OCI-M2 (cell line): Measurements from ENCODE around the gene PAAF1.
"Not testable (repeated sequence)": the region's sequence is repeated elsewhere in the genome, so short reads cannot be mapped to it uniquely, and the experiment has no call there.

Experiments
- DNase-seq: peaks from one replicate; lab custom pipeline; 2025; ENCODE audit not compliant: unreplicated experiment; lab: John Stamatoyannopoulos, UW

The PAAF1 gene

DNA sequence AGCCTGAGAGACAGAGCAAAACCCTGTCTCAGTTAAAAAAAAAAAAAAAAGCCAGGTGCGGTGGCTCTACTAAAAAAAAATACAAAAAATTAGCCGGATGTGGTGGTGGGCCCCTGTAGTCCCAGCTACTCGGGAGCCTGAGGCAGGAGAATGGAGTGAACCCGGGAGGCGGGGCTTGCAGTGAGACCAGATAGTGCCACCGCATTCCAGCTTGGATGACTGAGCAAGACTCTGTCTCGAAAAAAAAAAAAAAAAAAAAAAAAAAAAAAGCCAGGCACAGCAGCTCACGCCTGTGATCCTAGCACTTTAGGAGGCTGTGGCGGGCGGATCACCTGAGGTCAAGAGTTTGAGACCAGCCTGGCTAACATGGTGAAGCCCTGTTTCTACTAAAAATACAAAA, 3.6 kb downstream of the PAAF1 start:
- not testable (repeated sequence) for DNase-seq

DNA sequence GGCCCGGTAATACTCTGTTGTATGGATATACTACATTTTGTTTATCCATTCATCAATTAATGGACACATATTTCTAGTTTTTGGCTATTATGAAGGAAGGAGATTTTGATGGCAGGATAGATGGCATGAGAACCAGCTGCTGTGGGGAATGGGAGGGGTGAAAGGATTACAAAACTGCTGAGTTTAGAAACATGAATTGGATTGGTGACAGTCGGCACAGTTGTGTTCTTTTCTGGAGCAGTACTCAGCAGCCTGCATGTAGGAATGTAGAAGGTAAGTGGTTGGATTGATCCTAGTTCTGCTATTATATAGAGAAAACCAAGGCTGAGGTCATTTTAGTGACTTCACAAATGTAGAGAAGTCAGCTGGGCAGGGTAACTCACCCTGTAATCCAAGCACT, 7.1 kb downstream of the PAAF1 start:
- DNase-seq = no peak

DNA sequence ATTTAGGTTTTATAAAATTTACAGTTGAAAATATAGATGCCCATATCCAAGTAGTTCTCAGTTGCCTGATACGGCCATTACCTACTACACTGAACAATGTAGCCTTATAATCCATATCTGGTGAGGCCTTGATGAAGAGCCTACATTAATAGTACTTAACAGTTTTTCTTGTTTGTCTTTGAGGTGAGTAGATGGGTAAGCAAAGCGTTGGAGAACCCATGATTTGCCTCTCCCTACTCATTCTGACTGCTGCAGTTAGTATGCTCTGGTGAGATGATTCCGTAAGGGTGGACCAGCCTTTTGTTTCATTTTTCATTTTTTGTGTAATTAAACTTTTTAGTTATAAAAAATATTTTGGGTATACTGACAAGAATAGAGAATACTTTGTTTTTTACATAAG, 11.4 kb downstream of the PAAF1 start:
- DNase-seq = no peak

DNA sequence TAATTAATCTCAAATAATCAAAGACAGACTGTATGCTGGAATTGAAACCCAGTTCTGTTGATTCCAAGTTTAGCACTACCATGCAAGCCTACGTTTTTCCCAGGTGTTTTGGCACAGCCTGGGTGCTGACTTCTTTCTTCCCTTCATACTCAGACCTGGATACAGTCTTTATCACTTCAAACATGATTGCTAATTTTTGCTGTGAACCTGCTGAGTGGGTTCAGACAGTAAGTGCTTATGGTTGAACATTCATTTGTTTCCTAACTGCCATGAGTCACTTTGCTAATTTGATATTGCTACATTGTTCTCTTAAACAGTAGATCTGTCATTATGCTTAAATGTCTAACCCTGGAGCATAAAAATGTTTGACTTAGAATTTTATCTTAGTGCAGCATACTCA, 12.2 kb downstream of the PAAF1 start:
- no peak for DNase-seq

DNA sequence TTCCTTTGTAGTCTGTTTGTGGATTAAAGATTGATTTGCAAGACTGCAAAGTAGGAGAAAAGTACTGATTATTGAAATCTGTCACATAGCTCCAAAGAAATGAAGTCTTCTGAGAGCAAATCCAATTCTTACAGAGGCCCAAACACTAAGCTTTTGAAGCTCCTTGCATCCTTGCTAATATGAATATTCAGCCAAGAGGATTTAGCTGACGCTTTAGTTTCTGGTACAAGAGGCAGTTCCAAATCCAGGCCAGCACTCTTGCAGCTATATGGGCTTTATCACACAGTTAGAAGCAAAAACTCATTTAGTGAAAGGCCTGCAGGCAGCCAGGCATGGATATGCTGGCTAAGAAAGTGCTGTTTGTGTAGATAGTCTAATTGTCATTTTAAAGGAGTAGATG, 12.7 kb downstream of the PAAF1 start:
- DNase-seq = no peak

DNA sequence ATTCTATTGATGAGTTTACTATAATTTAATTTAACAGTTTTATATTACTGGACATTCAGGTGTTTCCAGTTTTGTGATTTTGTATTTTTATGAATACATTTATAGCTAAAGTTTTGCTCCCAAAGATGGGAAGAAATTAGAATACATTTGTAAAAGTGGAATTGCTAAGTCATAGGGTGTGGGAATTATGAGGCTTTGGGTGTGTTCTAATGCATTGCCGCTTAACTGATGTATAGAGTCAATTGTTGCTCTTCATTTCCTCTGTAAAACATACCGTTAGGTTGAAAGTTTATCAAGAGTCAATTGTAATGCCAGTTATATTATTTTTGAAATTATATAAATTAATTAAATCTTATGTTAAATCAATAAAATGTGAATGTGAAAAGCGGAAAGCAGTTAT, 16.2 kb downstream of the PAAF1 start:
- DNase-seq = no peak

DNA sequence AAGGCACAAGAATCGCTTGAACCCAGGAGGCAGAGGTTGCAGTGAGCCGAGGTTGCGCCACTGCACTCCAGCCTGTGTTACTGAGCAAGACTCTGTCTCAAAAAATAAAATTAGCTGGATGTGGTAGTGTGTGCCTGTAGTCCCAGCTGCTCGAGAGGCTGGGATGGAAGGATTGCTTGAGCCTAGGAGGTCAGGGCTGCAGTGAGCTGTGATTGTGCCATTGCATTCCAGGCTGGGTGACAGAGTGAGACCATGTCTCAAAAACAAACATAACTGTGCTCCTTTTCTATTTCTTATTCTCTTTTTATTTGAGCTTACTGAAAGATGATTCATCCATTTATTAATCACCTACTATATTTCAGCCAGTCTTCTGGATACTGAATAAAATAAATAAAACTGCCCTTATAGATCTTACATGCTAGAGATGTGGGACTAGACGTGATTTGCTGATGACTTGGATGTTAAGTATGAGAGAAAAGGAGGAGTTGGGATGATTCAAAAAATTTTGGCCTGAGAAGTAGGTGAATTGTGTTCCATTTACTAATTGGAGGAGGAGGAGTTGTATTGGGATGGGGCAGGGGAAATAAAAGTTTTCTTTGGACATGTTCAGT, 18.0 kb downstream of the PAAF1 start:
- no peak for DNase-seq

DNA sequence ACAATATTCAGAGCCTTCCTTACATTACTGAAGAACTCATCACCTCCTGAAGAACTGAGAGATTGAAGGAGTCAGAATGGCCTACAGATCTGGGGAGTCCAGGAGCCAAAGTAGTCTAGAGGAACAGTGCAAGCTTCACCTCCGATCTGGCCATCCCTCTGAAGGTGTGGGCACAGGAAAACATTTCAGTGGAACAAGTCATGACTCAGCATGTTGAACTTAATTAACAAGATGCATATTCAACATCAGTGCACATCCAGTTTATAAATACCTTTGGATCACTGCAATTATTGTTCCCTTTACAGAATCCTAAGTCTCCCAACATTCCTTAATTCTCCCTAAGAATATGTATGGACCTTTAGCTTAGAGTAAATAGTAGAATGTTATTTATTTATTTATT, 25.5 kb downstream of the PAAF1 start:
- no peak for DNase-seq

DNA sequence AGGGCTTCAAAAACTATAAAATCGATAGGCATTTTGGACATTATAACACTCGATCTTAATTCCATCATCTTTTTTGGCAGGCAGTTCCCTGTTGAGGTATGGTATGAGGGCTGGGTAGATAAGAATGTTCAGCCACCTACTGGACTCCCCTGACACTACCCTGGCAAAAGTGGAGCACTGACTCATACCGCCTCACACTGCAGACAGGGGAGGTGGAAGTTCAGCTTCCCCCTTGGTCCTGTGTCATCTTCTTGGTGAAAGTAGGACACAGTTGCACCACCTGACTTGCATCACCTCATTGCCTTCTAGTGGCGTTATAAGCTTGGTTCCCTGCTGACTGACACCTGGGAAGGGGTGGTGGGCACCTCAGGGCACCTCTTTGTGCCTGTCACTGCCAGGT, 30.4 kb downstream of the PAAF1 start:
- DNase-seq = no peak

DNA sequence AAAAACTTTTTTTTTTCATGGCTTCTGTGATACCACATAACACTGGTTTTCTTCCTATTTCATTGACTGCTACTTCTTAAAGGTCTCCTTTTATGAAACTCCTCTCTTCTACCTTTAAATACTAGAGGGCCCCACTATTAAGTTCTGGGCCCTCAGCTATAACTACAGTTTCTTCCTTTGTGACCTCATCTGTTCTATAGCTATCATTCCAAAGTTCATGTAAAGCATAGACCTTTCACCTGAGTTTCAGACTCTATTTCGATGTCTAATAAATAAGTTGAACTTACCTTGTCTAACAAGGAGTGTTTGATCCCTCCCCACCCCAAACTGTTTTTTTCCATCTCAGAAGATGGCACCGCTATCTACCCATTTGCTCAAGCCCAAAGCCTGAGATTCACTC, 35.2 kb downstream of the PAAF1 start:
- no peak for DNase-seq

DNA sequence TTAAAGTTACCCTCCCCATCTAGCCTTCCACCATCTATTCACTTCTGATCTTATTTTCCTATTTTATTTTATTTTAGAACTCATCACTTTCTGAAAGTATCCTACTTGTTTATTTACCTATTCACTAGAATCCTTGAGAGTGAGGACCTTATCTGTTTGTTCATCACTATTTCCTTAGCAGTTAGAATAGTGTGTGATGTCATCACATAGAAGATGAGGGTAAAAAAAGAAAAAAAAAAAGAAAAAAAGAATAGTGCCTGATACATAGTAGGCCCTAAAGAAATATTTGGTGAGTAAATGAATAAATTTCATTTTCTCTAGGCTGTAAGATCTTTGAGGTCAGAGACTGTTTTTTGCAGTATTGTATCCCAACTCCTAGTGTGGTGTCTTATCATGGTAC, 36.7 kb downstream of the PAAF1 start:
- DNase-seq = no peak

DNA sequence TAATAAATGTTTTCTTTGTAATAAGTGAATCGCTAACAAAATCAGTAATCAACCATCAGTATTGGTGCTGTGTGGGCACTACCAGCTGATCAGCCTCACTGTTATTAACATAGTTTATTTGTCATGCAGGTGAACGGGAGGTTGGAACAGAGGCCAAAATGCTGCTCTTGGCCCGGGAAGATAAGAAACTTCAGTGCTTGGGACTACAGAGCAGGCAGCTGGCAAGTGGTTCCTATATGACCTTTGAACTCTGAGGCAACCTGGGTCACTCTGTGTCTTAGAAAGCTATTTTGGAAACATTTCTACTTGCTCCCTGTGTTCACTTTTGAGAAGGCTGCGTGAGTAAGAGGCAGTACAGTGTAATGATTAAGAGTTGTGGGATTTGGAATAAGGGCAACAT, 37.5 kb downstream of the PAAF1 start:
- no peak for DNase-seq

DNA sequence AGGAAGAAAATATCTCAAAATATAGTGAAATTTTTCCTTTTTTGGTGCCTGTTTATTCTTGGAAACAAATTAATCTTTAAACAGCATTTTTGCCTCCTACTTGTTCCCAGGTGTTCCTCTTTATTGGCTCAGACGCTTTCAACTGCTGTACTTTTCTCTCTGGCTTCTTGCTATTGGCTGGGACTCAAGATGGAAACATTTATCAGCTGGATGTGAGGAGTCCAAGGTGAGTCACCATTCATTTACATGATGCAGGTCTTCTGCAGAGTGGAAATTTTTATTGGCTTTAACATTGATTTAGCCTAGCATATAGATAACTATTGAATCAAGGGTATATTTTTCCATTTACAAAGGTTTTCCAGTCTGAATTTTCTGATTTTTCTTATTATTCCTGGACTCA, 39.6 kb downstream of the PAAF1 start:
- no peak for DNase-seq

DNA sequence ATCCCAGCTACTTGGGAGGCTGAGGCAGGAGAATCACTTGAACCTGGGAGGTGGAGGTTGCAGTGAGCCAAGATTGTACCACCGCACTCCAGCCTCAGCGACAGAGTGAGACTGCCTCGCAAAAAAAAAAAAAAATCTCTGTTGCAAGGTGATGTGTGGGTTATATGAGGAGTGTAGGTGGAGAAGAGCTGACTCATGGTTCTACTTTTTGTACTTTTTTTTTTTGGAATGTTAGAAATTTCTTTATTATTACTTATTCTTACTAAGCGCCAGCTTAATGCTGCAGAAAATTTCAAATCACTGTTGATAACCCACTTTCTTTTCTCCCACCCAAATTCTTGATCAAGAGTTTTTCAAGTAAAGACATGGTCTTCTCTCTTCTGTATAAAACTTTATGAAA, 44.4 kb downstream of the PAAF1 start:
- DNase-seq = no peak

DNA sequence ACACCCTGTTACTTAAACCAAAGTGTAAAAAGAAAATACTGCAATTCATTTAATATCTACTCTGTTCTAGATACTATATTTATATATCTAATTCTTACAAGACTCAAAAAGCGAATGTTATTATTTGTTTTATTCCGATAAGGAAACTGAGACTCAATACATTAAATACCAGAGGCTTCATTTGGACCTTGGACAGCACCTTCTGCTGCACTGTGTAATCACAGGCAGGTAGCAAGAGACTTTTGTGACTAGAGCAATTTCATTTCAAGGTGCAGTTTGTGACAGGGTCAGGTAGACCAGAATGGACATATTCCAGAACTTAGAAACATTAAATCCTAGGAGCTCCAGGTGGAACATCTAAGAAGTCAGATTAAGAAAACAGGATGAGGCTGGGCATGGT, 52.6 kb downstream of the PAAF1 start:
- DNase-seq = no peak

DNA sequence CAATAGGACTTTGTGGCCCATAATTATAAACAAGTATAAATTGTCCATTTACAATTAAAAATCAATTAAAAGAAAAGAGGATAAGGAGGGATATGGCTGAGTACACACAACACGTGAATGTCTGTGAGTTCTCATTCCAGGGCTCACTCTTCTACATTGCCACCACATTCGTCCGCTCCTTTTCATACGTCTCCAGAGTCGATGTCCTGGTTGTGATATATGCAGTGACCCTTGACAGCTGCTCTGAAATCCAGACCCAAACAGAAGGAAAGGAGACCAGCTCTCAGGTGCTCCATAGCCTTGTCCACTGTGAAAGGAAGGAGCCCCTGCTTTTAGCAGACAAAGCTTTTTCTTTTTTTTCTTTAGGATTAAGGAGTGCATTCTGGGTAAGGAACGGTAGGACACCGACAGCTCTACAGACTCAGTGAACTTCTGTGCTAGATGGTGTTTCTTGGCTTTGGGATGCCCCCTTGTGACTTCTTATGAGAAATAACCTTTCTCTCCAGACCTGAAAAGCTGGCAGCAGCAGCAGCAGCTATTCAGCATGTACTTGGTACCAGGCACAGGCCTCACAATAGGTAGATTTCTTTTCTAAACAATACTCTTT, 54.3 kb downstream of the PAAF1 start:
- DNase-seq = no peak

DNA sequence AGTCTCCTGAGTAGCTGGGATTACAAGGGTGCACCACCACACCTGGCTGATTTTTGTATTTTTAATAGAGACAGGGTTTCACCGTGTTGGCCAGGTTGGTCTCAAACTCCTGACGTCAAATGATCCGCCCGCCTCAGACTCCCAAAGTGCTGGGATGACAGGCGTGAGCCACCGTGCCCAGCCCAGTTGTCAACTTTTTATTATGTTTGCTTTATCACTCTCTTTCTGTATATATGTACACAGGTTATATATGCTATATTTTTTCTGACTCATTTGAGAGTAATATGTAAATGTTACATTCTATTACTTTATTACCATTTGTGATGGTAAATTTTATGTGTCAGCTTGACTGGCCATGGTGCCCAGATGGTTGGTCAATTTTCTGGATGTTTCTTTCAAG, 55.2 kb downstream of the PAAF1 start:
- no peak for DNase-seq

DNA sequence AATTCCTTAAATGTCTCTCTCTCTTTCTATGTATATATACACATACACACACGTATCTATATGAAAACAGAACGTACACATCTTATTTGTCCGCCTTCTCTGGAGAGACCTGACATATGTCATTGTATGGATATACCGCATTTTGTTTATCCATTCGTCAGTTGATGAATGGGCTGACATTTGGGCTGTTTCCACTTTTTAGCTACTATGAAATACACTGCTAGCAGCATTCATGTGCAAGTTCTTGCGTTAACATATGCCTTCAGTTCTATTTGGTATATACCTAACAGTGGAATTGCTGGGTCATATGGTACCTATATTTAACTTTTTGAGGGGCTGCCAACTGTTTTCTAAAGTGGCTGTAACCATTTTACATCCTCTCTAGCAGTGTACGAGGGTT, 56.0 kb downstream of the PAAF1 start:
- no peak for DNase-seq

DNA sequence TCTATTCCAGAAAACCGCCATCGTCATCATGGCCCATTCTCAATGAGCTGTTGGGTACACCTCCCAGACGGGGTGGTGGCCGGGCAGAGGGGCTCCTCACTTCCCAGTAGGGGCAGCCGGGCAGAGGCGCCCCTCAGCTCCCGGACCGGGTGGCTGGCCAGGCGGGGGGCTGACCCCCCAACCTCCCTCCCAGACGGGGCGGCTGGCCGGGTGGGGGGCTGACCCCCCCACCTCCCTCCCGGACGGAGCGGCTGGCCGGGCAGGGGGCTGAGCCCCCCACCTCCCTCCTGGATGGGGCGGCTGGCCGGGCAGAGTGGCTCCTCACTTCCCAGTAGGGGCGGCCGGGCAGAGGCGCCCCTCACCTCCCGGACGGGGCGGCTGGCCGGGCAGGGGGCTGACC, 59.2 kb downstream of the PAAF1 start:
- not testable (repeated sequence) for DNase-seq

DNA sequence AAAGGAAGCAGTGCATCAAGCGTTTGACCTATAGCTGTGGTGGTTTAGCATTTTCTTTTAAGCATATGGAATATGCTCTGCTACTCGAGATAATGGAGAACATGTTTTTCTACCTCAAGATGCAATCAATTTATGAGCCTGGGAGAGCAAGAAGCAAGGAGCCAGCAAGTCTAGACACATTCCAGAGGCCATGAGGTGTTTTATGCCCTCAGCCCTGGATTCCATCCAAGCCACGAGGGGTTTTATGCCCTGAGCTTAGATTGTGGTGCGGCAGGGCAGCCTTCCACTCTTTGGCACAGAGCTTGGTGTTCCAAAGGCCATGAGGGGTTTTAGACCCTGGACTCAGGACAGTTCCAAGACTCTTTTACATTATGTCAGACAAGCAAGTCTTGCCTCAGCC, 62.3 kb downstream of the PAAF1 start:
- DNase-seq = no peak

DNA sequence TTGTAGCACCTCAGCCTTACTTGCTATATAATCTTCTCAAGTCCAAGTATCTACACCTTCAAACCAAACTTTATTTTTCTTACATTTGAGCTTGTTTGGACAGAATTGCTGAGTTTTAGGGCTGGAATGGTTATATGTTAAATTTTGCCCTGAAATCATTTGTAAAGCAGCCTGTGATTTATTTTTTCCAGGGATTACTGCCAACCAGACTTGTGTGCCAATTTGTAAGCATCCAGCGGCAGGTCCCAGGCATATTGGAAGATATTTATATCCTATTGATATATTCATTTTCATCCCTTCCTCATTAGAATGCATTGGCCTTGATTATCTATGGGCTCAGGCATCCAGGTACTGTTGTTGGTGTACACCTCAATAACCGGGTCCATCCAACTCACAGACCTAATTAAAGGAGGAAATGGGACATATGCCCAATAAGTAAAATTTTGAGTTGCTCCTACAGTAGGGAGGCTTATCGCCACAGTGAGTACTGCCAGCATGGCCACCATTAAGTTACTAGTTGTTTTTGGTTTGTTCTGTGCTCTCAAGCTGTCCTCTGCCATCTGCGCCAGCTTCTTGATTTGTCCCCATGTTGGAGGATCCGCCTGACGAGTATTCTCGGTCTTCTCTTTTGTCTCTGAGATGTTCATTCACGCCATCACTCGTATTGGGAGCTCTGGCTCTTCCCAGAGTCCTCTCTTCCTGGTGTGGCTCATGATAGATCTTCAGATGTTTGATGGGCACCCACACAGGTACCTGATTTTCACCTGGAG, 64.2 kb downstream of the PAAF1 start:
- no peak for DNase-seq

DNA sequence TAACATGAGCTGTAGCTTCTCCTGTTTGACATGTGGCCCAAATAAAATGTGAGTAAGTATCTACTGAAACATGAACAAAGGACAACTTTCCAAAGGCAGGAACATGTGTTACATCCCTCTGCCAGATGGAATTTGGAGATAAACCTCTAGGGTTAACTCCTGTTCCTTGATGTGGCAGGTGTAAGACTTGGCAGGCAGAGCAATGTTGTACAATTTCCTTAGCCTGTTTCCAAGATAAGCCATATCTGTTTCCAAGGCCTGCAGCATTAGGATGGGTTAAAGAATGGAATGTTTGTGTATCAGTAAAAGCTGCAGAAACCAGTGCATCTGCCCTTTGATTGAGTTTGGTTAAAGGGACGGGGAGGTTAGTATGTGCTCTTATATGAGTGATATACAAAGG, 65.2 kb downstream of the PAAF1 start:
- DNase-seq = no peak

DNA sequence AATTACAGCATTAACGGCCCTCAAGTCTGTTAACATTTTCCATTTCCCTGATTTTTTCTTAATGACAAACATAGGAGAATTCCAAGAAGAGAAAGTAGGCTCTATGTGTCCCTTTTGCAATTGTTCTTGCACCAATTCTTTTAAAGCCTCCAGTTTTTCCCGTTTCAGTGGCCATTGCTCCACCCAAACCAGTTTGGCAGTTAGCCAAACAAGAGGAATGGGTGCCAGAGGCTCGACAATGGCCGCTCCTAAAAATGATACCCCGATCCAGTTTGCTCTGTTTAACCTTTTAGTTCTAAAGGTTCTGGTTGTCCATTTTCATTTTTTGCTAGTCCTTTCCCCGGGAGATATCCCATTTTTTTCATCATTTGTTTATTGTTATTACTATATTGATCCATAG, 67.3 kb downstream of the PAAF1 start:
- no peak for DNase-seq
